HG03108 (cell line): ENCODE data around the gene RNF144B.
"Not testable (repeated sequence)": the region's sequence is repeated elsewhere in the genome, so short reads cannot be mapped to it uniquely, and the experiment has no call there.

ENCODE experiments used
- ATAC-seq: cut with Tn5 transposase; IDR thresholded peaks from one replicate; pipeline ENCODE4 v1.9.1; 2021; ENCODE audit warnings: moderate library complexity; ENCODE audit not compliant: unreplicated experiment

RNF144B gene

DNA sequence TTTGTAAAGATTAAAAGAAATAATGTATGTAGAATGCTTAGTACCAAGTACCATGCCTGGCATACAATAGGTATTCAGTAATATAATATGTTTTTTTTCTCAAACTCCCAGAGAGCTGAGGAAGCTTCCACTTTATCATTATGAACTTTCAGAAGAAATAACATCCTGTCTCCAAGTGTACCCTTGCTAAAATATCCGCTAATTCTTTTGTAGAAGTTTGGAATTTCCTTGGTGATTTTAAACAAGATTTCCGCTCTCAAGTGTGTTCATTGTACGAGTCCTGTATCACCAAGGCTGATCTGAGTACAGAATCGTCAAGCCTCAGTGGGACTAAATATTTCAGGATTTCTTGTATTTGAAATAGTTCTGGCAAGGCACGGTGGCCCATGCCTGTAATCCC is 16.1 kb upstream of the RNF144B start:
- no peak for ATAC-seq

DNA sequence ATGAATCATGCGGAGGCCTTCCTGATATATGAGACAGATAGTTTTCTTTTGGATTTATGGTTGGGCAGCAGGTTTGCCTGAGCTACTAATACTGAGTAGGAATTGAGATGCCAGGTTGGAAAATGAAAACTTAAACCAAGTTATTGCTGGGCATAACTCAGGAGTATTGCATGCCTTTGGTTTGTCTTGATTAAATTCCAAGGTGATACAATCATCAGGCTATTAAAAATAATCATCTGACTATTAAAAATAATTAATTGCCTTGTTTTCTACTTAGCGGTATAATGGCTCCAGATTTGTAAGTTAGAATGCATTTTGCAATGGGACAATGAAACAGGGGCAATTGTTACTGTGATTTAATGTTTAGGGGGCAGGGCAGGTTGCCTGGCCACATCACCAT is 15.5 kb upstream of the RNF144B start:
- ATAC-seq: no peak

DNA sequence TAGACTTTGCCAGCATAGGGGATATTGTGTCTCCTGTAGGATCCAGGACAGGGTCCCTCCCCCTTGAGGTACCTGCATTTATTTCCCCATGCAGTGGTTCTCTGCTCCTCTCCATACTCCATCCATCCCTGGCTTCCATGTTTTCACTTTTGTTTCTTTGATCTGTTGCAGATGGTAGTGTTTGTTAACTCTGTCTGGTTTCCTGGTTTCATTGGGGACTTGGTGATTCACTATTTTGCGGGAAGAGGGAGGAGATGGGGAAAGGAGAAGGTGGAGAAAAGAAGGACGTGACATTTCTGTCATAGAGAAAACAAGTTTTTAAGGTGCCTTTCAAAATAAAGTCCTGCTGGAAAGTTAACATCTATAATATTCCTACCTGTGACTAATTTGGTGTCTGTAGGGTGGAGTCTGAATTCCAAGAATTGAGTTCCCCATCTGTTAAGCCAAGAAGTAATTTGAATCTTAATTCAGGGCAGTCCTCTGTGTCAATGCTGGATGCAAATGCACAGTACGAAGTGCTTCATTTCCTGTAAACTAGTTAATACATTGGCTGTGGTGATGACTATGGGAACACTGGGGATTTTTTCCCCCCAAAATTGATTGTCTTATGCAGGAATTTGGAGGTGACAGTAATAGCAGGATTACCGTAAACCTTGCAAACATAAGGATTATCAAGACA is 6.9 kb upstream of the RNF144B start:
- ATAC-seq: no peak

DNA sequence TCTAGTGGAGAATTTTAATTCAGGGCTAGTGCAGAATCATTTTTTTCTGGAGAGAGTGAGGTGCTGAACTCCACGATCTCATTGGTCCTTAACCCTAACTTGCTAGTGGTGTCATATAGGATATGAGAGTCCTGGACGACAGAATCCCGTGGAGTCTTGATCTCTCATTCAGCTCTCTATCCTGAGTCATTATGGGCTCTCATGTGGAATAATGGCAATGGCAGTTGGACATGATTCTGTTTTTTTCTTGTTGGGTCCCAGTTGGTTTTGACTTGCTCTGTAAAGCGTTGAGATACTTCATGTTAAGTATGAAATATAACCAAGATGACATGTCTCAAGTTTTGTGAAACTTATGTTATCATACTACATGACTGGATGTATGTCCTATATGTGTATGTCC is 6.3 kb upstream of the RNF144B start:
- ATAC-seq: no peak

DNA sequence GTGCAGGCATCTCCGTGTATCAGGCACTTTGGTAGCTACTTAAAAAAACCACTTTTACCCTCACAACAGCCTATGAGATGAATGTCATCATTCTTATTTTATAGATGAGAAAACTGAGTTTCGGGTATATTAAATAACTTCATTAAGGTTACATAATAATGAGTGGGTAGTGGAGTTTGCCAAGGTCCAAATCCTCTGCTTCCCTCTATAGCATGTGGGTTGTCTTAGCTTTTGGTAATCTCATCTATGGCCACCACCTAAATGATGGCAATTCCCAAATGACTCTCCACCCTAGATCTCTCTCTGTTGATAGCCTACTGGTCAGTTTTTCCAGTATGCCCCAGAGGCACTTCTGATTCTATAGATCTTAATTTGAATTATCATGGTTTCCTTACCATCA is 3.7 kb upstream of the RNF144B start:
- no peak for ATAC-seq

DNA sequence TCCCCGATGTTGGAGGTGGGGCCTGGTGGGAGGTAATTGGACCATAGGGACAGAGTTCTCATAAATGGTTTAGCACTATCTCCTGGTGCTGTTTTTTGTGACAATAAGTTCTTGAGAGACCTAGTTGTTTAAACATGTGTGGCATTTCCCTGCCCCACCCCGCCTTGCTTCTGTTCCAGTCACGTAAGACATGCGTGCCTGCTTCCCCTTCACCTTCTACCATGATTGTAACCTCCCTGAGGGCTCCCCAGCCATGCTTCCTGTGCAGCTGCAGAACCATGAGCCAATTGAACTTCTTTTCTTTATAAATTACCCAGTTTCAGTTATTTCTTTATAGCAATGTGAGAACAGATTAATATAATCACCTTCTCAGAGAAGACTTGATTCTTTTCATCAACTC is 2.5 kb upstream of the RNF144B start:
- no peak for ATAC-seq

DNA sequence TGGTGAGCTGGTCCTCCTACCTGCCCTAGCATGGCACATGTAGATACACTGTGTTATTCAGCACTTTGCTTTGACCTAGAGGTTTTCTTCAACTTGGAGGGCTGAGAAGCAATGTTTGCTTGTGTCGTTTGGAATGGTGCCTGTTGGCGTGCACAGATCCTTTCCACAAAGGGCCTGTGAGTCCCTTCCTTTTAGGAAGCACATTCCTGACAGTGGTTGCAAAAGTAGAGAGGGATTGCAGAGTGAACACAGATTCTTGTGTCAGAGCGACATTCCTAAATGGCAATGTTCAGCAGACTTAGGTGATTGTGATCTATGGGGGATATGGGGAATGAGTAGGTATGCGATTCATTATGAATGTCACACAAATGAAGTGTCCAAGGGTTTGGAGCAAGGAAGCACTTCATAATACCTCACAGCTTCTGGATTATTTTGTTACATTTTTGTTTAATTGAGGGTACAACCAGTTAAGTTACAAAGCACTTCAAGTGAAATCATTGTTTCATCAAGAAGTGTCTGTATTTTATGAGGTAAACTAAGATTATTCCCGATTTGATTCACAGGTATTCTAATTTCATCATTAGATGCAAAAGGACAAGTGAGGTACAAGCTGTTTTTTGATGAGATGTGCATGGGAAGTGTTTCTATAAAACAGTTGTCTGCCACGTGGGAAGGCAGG is 713 bp upstream of the RNF144B start:
- no peak for ATAC-seq

DNA sequence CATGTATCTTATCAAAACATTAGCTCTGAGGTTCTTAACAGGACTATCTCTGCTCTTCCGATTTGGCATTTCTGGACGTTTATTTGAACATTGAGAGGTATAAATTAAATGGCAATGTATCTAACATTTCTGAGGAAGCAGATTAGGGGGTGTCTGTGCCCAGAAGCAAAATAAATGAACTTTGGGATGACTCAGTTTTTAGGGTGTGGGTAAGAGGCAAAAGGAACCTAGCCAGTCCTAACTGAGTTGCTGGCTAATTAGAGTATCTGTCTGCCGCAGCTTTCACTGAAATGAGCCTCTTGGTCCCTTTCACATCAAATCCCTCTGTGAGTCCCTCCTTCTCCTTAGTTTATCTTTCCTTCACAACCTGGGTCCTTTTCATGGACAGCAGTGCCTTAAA is 1.1 kb downstream of the RNF144B start:
- ATAC-seq: no peak

DNA sequence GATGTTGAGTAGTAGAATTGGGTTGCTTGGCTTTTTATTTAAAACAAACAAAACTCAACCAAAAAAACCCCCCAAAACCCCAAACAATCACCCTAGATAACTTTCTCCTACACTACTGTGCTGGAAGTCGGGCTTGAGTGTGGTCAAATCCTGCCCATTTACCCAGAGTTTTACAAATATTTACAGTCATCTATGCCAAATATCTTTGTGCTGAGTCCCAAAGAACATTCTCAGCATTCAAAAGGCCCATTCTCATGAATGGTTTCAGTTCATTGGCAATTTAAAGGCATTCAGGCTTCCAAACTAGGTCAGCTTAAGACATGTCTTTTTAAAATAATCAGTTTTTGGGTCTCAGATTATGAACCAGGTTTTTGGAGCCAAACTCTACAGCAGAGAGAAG is 1.8 kb downstream of the RNF144B start:
- ATAC-seq: no peak

DNA sequence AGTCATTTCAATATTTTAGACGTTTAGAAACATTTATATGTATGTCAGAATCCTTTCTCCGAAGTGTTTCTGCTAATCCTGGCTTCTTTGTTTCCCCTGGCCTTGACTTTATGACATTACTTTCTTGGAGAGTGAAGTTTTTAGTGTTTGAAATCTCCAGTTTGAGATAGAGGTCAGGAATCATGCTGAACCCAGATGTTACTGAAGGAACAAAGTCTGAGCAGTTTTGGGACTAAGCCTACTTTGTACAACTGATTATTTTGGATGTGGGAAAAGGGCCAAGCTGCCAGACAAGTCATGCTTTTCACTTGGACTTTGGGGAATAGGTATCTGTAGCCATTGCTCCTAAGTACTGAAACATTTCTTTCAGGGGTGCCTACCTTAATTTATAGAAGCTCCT is 2.3 kb downstream of the RNF144B start:
- no peak for ATAC-seq

DNA sequence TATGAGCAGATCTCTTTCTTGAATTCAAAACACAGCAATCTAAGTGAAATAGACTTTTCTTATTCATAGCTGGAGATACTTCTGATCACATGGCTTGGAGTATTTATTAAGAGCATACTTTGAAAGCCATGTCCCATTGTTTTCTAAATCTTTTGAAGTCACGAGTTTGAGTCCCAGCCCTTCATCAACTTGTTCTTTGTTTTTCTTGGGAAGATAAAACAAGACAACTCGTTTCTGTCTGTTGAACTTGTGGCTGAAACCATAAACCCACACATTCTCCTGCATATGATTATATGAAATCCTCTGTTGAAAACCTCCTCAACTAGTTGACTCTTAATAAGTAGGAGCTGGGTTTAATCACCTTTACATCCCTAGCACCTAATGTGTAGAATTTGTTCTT is 3.3 kb downstream of the RNF144B start:
- ATAC-seq: no peak

DNA sequence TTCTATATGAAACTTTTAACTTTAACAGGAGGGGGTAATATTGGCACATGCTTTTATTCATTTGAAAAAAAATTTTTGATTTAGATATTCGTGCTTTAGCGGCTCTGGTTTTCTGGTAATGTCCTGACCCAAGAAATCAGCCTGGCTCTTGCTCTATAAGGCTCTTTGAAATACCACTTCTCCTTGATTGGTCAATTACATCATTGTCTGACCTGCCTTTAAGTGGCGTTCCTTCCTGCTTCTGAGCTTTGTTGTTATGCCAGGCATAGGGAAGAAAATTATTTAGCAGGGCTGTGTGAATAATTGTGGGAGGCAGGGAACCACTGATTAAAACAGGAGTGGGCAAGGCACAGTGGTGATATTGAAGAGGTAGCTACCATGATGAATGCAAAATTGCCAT is 3.9 kb downstream of the RNF144B start:
- ATAC-seq: no peak

DNA sequence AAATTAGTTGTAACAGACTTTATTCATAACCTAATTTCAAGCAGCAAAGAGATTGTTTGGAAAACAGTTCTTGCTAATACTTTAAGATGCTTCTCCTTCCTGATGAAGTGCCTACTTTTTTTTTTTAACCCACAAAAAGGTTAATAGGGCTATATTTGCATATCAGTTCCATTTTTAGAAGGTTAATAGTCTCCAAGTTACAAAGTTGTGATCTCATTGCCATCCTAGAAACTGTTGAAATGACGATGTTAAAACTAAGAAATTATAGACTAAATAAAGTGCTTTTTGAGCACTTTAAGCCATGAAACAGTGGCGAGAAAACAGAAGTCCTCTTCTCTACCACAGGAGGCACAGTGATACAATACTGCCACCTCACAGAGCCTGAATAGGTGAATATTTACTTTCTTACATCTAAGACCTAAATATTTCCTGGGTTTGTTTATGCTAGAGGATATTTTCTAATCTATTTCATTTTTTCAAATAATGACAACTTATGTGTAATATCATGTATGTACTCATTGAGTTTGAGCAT is 5.3 kb downstream of the RNF144B start:
- ATAC-seq: no peak

DNA sequence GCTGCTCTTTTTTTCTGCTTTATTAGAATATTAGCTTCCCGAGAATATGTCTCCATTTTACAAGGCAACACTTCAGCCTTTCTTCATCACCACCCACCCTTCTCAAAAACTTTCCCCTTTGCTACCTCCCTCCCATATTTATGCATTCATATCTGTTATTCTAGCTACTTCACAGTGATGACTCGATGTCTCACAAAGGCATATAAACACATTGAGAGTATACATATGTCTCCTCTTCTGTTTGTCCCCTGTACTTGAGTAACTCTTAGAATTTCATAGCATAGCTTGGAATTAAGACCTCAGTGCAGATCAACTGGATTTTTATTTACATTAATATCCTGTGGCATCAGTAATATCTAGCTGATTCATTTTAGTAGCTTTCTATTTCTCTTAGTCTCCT is 6.5 kb downstream of the RNF144B start:
- no peak for ATAC-seq

DNA sequence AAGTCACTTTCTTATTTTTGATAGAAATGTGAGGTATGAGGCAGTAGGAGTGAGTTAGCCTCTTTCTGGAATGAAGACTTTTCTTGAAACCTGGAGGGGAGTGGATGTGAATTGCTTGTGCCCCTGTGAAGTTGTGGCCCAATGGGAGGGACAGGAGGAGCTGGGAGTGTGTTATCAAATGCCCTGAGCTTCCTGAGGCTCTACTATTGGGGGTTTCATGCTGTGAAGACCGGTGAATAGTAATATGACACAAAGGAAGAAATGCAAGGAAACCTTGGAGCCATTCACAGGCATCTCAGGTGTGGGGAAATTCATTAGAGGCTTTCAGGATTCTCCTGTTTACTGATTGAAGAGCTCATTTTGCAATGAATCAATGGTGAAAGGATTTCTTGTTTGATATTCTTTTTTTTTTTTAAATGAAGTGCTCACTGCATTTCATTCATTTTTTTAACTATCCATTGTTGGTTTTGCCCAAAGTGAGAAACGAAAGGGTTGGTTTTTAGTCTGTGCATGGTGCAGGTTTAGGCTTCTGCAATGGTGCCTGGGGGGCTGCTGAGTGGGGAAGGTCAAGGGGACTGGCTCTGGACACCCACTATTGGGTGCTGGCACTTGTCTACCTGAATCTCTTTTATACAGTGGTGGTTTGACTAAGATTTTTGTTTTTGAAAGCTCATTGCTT is 8.2 kb downstream of the RNF144B start:
- ATAC-seq: no peak

DNA sequence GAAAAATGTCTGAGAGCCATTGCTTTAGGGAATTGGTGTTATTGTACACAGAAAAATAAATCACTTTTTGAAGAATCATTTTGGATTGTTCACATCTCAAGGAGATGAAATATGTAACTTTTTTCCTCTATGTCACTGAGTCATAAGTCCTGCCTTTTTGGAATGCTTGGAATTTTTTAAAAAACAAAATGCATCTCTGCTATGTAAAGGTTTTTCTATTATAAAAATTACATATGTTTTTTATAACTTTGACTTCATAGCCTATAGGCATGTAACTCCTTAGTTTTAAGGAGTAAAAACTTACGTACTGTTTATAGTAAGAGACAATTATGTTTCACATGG is 8.7 kb downstream of the RNF144B start:
- ATAC-seq: no peak

DNA sequence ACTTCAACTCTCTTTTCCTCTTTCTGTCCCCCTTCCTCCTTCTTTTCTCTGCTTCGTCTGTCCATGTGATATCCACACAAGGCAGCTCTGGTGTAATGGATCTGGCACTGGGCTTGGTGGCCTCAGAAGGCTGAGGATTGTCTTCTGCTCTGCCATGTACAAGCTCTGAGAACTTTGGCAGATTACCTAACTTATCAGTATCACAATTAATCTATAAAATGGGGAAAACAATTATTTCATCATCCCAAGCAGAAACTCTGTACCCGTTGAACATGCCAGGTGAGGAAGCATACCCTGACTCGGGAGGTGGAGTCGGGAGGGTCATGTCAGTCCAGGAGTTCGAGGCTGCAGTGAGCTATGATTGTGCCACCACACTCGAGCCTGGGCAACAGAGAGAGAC is 10.6 kb downstream of the RNF144B start:
- no peak for ATAC-seq

DNA sequence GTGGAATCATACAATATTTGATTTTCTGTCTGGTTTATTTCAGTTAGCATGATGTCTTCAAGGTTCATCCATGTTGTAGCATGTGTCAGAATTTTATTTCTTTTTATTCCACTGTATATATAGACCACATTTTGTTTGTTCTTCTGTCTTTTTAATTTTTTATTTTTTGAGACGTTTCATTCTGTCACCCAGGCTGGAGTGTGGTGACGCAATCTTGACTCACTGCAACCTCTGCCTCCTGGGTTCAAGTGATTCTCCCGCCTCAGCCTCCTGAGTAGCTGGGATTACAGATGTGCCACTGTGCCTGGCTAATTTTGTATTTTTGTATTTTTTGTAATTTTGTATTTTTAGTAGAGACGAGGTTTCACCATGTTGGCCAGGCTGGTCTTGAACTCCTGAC is 11.1 kb downstream of the RNF144B start:
- not testable (repeated sequence) for ATAC-seq

DNA sequence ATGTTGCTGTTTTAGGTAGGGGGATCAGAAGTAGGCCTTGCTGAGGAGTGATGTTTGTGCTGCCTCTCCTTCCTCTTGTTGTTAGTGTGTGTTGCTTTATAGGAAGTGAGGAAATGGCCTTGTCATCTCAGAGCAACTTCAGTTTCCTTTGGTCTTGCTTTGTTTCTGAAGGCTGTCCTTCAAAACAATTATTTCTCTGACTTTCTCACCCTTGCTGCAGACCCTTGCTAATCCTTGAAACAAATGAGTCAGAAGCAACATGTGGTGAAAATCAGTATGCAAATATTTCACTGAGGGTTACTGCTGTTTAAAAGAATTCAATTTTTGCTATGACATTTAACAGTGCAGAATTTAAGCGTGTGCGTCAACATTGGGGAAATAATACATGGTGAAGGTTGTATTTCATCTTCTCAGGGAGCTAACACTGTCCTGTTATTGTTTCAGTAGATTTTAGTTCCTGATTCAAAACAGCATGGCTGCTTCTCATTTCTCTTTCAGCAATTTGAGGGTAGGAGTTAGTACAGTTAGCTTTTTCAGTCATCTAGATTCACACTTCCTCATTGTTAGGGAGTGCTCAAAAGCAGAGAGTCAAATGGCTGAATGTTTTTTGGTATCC is 13.8 kb downstream of the RNF144B start:
- ATAC-seq: peak; percentile 81

DNA sequence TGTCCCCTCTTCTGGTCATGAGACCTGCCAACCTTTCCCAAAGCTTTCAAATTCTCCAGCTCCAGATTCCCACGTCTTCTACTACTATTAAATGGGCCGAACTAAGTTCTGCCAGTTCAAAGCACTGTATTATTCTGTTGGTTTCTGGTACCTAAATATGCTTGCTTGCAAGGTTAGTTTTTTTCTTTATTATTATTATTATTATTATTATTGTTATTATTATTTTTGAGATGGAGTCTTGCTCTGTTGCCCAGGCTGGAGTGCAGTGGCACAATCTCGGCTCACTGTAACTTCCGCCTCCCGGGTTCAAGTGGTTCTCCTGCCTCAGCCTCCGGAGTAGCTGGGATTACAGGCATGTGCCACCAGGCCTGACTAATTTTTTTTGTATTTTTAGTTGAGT is 17.8 kb downstream of the RNF144B start:
- ATAC-seq: not testable (repeated sequence)

DNA sequence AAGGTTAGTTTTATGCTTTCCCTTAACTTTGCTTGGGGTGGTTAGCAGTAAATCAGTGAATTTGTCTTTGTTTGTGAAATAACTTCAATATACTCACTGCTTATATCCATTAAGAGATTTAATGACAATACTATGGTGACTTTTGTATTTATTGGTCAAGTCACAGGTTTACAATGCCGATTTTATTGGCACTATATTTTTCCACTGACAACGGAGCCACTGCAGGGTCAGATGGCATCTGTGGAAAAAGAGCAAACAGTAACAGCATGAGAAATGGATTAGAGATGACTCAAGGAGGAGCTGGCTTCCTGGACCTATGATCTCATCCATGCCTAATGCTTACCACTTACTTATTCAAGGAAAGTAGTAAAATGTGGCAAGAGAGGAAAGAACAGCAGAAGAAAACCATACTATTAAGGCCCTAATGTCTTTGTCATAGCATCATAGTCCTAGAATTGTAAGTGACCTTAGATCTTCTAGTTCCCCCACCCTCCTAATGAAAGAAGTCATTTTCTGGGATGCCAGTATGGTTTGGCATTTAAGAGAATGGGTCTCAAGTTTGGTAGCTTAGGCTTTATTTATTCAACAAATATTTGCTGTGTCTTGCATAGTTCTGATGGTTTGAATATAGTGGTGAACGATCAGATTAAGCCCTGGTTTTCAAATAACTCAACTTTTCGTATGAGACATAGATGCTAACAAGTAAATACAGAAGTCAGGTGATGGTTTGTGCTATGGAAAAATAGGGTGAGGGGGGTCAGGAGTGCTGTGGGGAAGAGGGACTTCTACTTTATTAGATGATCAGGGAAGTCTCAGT is 18.5 kb downstream of the RNF144B start:
- no peak for ATAC-seq
